ENCODE measurements around the gene CNNM4. TPM values are rescaled to one million over a fixed set of nuclear protein-coding genes. Genes with fewer than 3 reads are reported as not detected.

The CNNM4 gene
- total RNA-seq, 1 experiment from 2014 or later: 28.3 TPM

GRCh38 chr2:96739076-96739632 is 21.5 kb upstream of the CNNM4 start:
- peaks cover 27% of the 10 kb centered on the region for H3K36me3 Mint-ChIP-seq (ENCODE audit: insufficient read depth, unreplicated experiment)
- CTCF ChIA-PET: no interaction called here

GRCh38 chr2:96739633-96740428 is 20.9 kb upstream of the CNNM4 start, which contains the start of gene LMAN2L:
TSS of gene LMAN2L (minus strand) at chr2:96740064. CDS start at chr2:96740040, 24 bp downstream.
- Mint-ChIP-seq H3K4me1 (ENCODE audit: low read depth, unreplicated experiment) (peaks cover 15% of the 10 kb centered on the region), H3K27me3 (ENCODE audit: insufficient read depth, unreplicated experiment) (no peaks in the 10 kb centered on the region), H3K27ac (ENCODE audit: unreplicated experiment) (peak within 1 kb of the TSS; percentile 99), H3K9me3 (ENCODE audit: unreplicated experiment) (no peaks in the 10 kb centered on the region), H3K4me3 (ENCODE audit: unreplicated experiment) (peak within 1 kb of the TSS; percentile 85), H3K36me3 (ENCODE audit: insufficient read depth, unreplicated experiment) (peaks cover 20% of the 10 kb centered on the region)
- POLR2A ChIA-PET: interaction anchor here (0.6 to 1.0 kb wide), 3 partner anchors 21 to 49 kb away, joined by 3 to 6 read pairs (median 3); partner anchors contain the start of gene CNNM4
- CTCF ChIA-PET: no interaction called here
- intact Hi-C loops (cut with micrococcal nuclease; ENCODE audit: unreplicated experiment): loop anchor here (1.0 kb wide), 1 partner anchor 20 kb away; the partner anchor contains the start of gene CNNM4
- Histone ChIP-seq H3K9me3 (no peaks in the 10 kb centered on the region), H3K4me3 (ENCODE audit: low read depth, low read length) (peak within 1 kb of the TSS; percentile 81), H3K4me1 (peaks cover 6% of the 10 kb centered on the region), H3K27me3 (replicated peaks; ENCODE audit: control insufficient read depth, insufficient read depth, low read length) (no peaks in the 10 kb centered on the region), H3K36me3 (ENCODE audit: control insufficient read depth, insufficient read depth, low read length) (peaks cover 1% of the 10 kb centered on the region; the same call in 1 of the 2 replicates)
- peak; percentile 97 to 98 for DNase-seq
- BruUV-seq (replicated peaks): no TSS peak
- TF ChIP-seq CTCF (IDR thresholded peaks at IDR 0.05; ENCODE audit: insufficient read depth in 1 of 2, low read depth in 1 of 2, low read length in 1 of 2, severe bottlenecking in 1 of 2, unreplicated experiment in 1 of 2): peak in 1 of 2 experiments; percentile 5

More at GRCh38 chr2:96739076-96739632, 21.5 kb upstream of the CNNM4 start:
- no peak for DNase-seq
- peaks cover 1% of the 10 kb centered on the region; the same call in 1 of the 2 replicates for H3K36me3 ChIP-seq (ENCODE audit: control insufficient read depth, insufficient read depth, low read length)
- H3K9me3 ChIP-seq: no peaks in the 10 kb centered on the region
- Mint-ChIP-seq H3K9me3 (ENCODE audit: unreplicated experiment) (no peaks in the 10 kb centered on the region), H3K27ac (ENCODE audit: unreplicated experiment) (peak overlapping the region; percentile 99), H3K27me3 (ENCODE audit: insufficient read depth, unreplicated experiment) (no peaks in the 10 kb centered on the region), H3K4me3 (ENCODE audit: unreplicated experiment) (peak overlapping the region; percentile 85), H3K4me1 (ENCODE audit: low read depth, unreplicated experiment) (peaks cover 15% of the 10 kb centered on the region)
- POLR2A ChIA-PET: interaction anchor here (0.6 to 0.9 kb wide), 2 partner anchors 47 to 49 kb away, joined by 3 to 6 read pairs; no protein-coding TSS in a partner anchor
- intact Hi-C loops (cut with micrococcal nuclease; ENCODE audit: unreplicated experiment): no loop called here
- no peak for TF ChIP-seq CTCF (IDR thresholded peaks at IDR 0.05; ENCODE audit: insufficient read depth in 1 of 2, low read depth in 1 of 2, low read length in 1 of 2, severe bottlenecking in 1 of 2, unreplicated experiment in 1 of 2)
- no peaks in the 10 kb centered on the region for H3K27me3 ChIP-seq (replicated peaks; ENCODE audit: control insufficient read depth, insufficient read depth, low read length)
- BruUV-seq (replicated peaks): TSS peak; percentile 73
- H3K4me3 ChIP-seq (ENCODE audit: low read depth, low read length): peak overlapping the region; percentile 81
- peaks cover 6% of the 10 kb centered on the region for H3K4me1 ChIP-seq

GRCh38 chr2:96747061-96747617 is 13.6 kb upstream of the CNNM4 start:
- no peak for TF ChIP-seq CTCF (IDR thresholded peaks at IDR 0.05; ENCODE audit: insufficient read depth in 1 of 2, low read depth in 1 of 2, low read length in 1 of 2, severe bottlenecking in 1 of 2, unreplicated experiment in 1 of 2)
- BruUV-seq (replicated peaks): no TSS peak
- CTCF ChIA-PET: no interaction called here
- Mint-ChIP-seq H3K9me3 (ENCODE audit: unreplicated experiment) (no peaks in the 10 kb centered on the region), H3K27me3 (ENCODE audit: insufficient read depth, unreplicated experiment) (no peaks in the 10 kb centered on the region), H3K4me3 (ENCODE audit: unreplicated experiment) (no peak overlapping the region), H3K36me3 (ENCODE audit: insufficient read depth, unreplicated experiment) (no peaks in the 10 kb centered on the region), H3K4me1 (ENCODE audit: low read depth, unreplicated experiment) (peaks cover 7% of the 10 kb centered on the region), H3K27ac (ENCODE audit: unreplicated experiment) (no peak overlapping the region)
- Histone ChIP-seq H3K4me1 (no peaks in the 10 kb centered on the region), H3K36me3 (ENCODE audit: control insufficient read depth, insufficient read depth, low read length) (no peaks in the 10 kb centered on the region), H3K9me3 (no peaks in the 10 kb centered on the region), H3K4me3 (ENCODE audit: low read depth, low read length) (no peak overlapping the region), H3K27me3 (replicated peaks; ENCODE audit: control insufficient read depth, insufficient read depth, low read length) (no peaks in the 10 kb centered on the region)
- DNase-seq: no peak
- intact Hi-C loops (cut with micrococcal nuclease; ENCODE audit: unreplicated experiment): no loop called here
- POLR2A ChIA-PET: no interaction called here
